GM21367 (cell line): ENCODE measurements around the gene FYCO1.

Source experiments
- ATAC-seq: cut with Tn5 transposase; IDR thresholded peaks from one replicate; pipeline ENCODE4 v1.9.1; 2021; ENCODE audit not compliant: unreplicated experiment

FYCO1 gene

GRCh38 chr3:45921158-45922038 is 74.2 kb downstream of the FYCO1 start:
- no peak for ATAC-seq

- no peak for ATAC-seq
Observed at GRCh38 chr3:45917146-45917898, 78.3 kb downstream of the FYCO1 start.

- ATAC-seq: peak; percentile 77
Observed at GRCh38 chr3:45915518-45916231, 79.9 kb downstream of the FYCO1 start.

- ATAC-seq: no peak
Observed at GRCh38 chr3:45915059-45915439, 80.6 kb downstream of the FYCO1 start.

GRCh38 chr3:45914362-45915058 is 81.1 kb downstream of the FYCO1 start:
- ATAC-seq: no peak

- no peak for ATAC-seq
Observed at GRCh38 chr3:45912435-45912834, 83.2 kb downstream of the FYCO1 start.

GRCh38 chr3:45911511-45912226 is 84.0 kb downstream of the FYCO1 start:
- no peak for ATAC-seq

- ATAC-seq: no peak
Observed at GRCh38 chr3:45910892-45911291, 84.7 kb downstream of the FYCO1 start.

- ATAC-seq: no peak
Observed at GRCh38 chr3:45909542-45909941, 86.1 kb downstream of the FYCO1 start.

- ATAC-seq: no peak
Observed at GRCh38 chr3:45908761-45909160, 86.9 kb downstream of the FYCO1 start.

GRCh38 chr3:45907769-45908705 is 87.6 kb downstream of the FYCO1 start:
- ATAC-seq: no peak

GRCh38 chr3:45906681-45907407 is 88.8 kb downstream of the FYCO1 start:
- ATAC-seq: no peak

- ATAC-seq: no peak
Observed at GRCh38 chr3:45905755-45906154, 89.9 kb downstream of the FYCO1 start.

- no peak for ATAC-seq
Observed at GRCh38 chr3:45904931-45905330, 90.7 kb downstream of the FYCO1 start.

GRCh38 chr3:45896956-45897355 is 98.7 kb downstream of the FYCO1 start:
- ATAC-seq: no peak

- ATAC-seq: no peak
Observed at GRCh38 chr3:45895686-45896468, 99.7 kb downstream of the FYCO1 start.

GRCh38 chr3:45894015-45894414 is 101.6 kb downstream of the FYCO1 start:
- ATAC-seq: no peak

- no peak for ATAC-seq
Observed at GRCh38 chr3:45892161-45892560, 103.5 kb downstream of the FYCO1 start.
